IMR-90 (cell line): ENCODE data around the gene RDH13. TPM values are rescaled to one million over a fixed set of nuclear protein-coding genes. Genes with fewer than 3 reads are reported as not detected.

Experiments
- ATAC-seq: fragments of 200-7000 bp; cut with Tn5 transposase; 2 replicates; pipeline ENCODE4 v1.9.1; 2020; ENCODE audit warnings: low read depth, mild to moderate bottlenecking, moderate library complexity
- BruUV-seq: library from RNA; stranded (reverse); fragments of 400-500 nt; replicated peaks from 2 replicates; lab custom pipeline; 2021; lab: Mats Ljungman, UMichigan
- CTCF ChIA-PET: fragments of 300-600 bp; formaldehyde crosslinking; extraction: SDS; loops from one replicate; lab custom pipeline; 2021; ENCODE audit warnings: antibody characterized with exemption; lab: Yijun Ruan, JAX
- POLR2A ChIA-PET: fragments of 300-600 bp; sonication (Branson Sonifier 250); formaldehyde crosslinking; loops from one replicate; lab custom pipeline; 2022; ENCODE audit warnings: antibody characterized with exemption; ENCODE audit not compliant: unreplicated experiment; lab: Charles Lee
- DNase-seq: peaks from one replicate; pipeline ENCODE4 v3.0.0; 2013
- H2AFZ ChIP-seq: replicated peaks from 2 replicates; pipeline ENCODE3; 2013; ENCODE audit warnings: low read length, mild to moderate bottlenecking; ENCODE audit not compliant: poor library complexity
- H2AK5ac ChIP-seq: 2 replicates; pipeline ENCODE4 v1.6.1; 2013; ENCODE audit warnings: low read depth, low read length, inconsistent platforms
- H2AK9ac ChIP-seq: replicated peaks from 2 replicates; pipeline ENCODE3; 2013; ENCODE audit warnings: mild to moderate bottlenecking, low read depth, low read length, moderate library complexity; ENCODE audit not compliant: poor library complexity
- H2BK120ac ChIP-seq: 2 replicates; pipeline ENCODE4 v1.6.1; 2013; ENCODE audit warnings: low read depth, low read length, inconsistent platforms
- H2BK15ac ChIP-seq: 3 replicates; pipeline ENCODE4 v1.6.1; 2013; ENCODE audit warnings: low read depth, low read length, inconsistent platforms
- H2BK20ac ChIP-seq: 2 replicates; pipeline ENCODE4 v1.6.1; 2013; ENCODE audit warnings: low read depth, mild to moderate bottlenecking, inconsistent platforms, low read length, moderate library complexity
- H2BK5ac ChIP-seq: 2 replicates; pipeline ENCODE4 v1.6.1; 2013; ENCODE audit warnings: mild to moderate bottlenecking, low read depth, low read length, inconsistent platforms; ENCODE audit not compliant: poor library complexity, severe bottlenecking
- H3K14ac ChIP-seq: replicated peaks from 2 replicates; pipeline ENCODE4 v1.6.1; 2013; ENCODE audit warnings: low read depth, low read length, inconsistent platforms
- H3K18ac ChIP-seq: 2 replicates; pipeline ENCODE4 v1.6.1; 2013; ENCODE audit warnings: low read depth, low read length, control low read depth
- H3K23ac ChIP-seq: 2 replicates; pipeline ENCODE4 v1.6.1; 2013; ENCODE audit warnings: low read depth, low read length, inconsistent platforms
- H3K27ac ChIP-seq: 2 replicates; pipeline ENCODE4 v1.5.1; 2013; ENCODE audit warnings: mild to moderate bottlenecking, control low read depth, low read length; ENCODE audit not compliant: insufficient read depth
- H3K27me3 ChIP-seq: 2 replicates; pipeline ENCODE4 v1.6.1; 2013; ENCODE audit warnings: low read length; ENCODE audit not compliant: control insufficient read depth, insufficient read depth
- H3K36me3 ChIP-seq: 2 replicates; pipeline ENCODE4 v1.6.1; 2013; ENCODE audit warnings: low read length, mixed read lengths; ENCODE audit not compliant: control insufficient read depth, insufficient read depth
- H3K4ac ChIP-seq: 2 replicates; pipeline ENCODE4 v1.6.1; 2013; ENCODE audit warnings: low read depth, low read length, inconsistent platforms
- H3K4me1 ChIP-seq: 2 replicates; pipeline ENCODE4 v1.6.1; 2013; ENCODE audit warnings: low read length, mixed read lengths; ENCODE audit not compliant: control insufficient read depth, insufficient read depth
- H3K4me2 ChIP-seq: 2 replicates; pipeline ENCODE4 v1.6.1; 2013; ENCODE audit warnings: low read depth, mild to moderate bottlenecking, control low read depth, low read length, moderate library complexity
- H3K4me3 ChIP-seq: 2 replicates; pipeline ENCODE4 v1.5.1; 2013; ENCODE audit warnings: low read depth, mild to moderate bottlenecking, control low read depth, low read length, moderate library complexity; ENCODE audit not compliant: insufficient read depth
- H3K56ac ChIP-seq: 2 replicates; pipeline ENCODE4 v1.6.1; 2013; ENCODE audit warnings: low read length, inconsistent platforms; ENCODE audit not compliant: insufficient read depth; ENCODE audit errors: extremely low read depth
- H3K79me1 ChIP-seq, 2 experiments: 2 replicates each; pipeline ENCODE4 v1.6.1; 2013; ENCODE audit warnings: low read length in 2 of 2, inconsistent platforms in 1 of 2, low read depth in 1 of 2
- H3K9ac ChIP-seq: 2 replicates; pipeline ENCODE4 v1.6.1; 2013; ENCODE audit warnings: low read depth, low read length, control low read depth
- H3K9me1 ChIP-seq: 2 replicates; pipeline ENCODE4 v1.6.1; 2013; ENCODE audit warnings: low read length, inconsistent platforms; ENCODE audit not compliant: insufficient read depth
- H3K9me3 ChIP-seq: 2 replicates; pipeline ENCODE4 v1.6.1; 2013; ENCODE audit warnings: low read length; ENCODE audit not compliant: control insufficient read depth, insufficient read depth
- H4K20me1 ChIP-seq: 2 replicates; pipeline ENCODE4 v1.6.1; 2013; ENCODE audit warnings: low read length, inconsistent platforms; ENCODE audit not compliant: insufficient read depth
- H4K5ac ChIP-seq: 2 replicates; pipeline ENCODE4 v1.6.1; 2013; ENCODE audit warnings: mild to moderate bottlenecking, low read depth, low read length, control low read depth
- H4K8ac ChIP-seq, 2 experiments: 2 replicates each; pipeline ENCODE4 v1.6.1; 2013; ENCODE audit warnings: low read depth in 2 of 2, low read length in 2 of 2, control low read depth in 1 of 2, inconsistent platforms in 1 of 2
- H4K91ac ChIP-seq: 2 replicates; pipeline ENCODE4 v1.6.1; 2013; ENCODE audit warnings: low read depth, low read length, inconsistent platforms; ENCODE audit not compliant: insufficient read depth
- CEBPB ChIP-seq: IDR thresholded peaks from 2 replicates; pipeline ENCODE4 v1.6.1; 2012; ENCODE audit warnings: low read depth, low read length, improper control_type of control experiment
- CHD1 ChIP-seq: IDR thresholded peaks from 2 replicates; pipeline ENCODE4 v1.6.1; 2012; ENCODE audit warnings: low read depth, low read length, improper control_type of control experiment
- MAFK ChIP-seq: IDR thresholded peaks from 2 replicates; pipeline ENCODE4 v1.6.1; 2012; ENCODE audit warnings: low read depth, low read length, improper control_type of control experiment
- MXI1 ChIP-seq: IDR thresholded peaks from 2 replicates; pipeline ENCODE4 v1.6.1; 2012; ENCODE audit warnings: low read depth, mild to moderate bottlenecking, low read length, moderate library complexity, borderline replicate concordance
- WGBS, 2 experiments: methylation state at CpG; one replicate each; pipeline versions ENCODE4 v1.1.5 to v1.1.7; 2013; ENCODE audit warnings: missing lambda C conversion rate in 2 of 2; ENCODE audit not compliant: insufficient read length in 1 of 2; ENCODE audit errors: extremely low coverage in 2 of 2; 5-methylcytosine and 5-hydroxymethylcytosine counted together
- dilution Hi-C: fragments of 300-500 bp; cut with HindIII; formaldehyde crosslinking; loops from one replicate; pipeline ENCODE4 v1.14.3; 2018; ENCODE audit warnings: low sequenced_read_pairs; ENCODE audit not compliant: unreplicated experiment
- in situ Hi-C: fragments of 300-500 bp; cut with MboI; formaldehyde crosslinking; loops from 3 replicates; pipeline ENCODE4 v1.14.3; 2019; ENCODE audit warnings: low sequenced_read_pairs, inconsistent platforms, mixed read lengths
- intact Hi-C: fragments of 100-400 bp; cut with micrococcal nuclease; formaldehyde crosslinking; loops from 2 replicates; pipeline ENCODE4 v1.10.0; 2022
- polyA plus RNA-seq, 3 experiments: library from polyadenylated mRNA; depleted of rRNA; stranded (reverse); fragments of >200 nt; gene quantifications; 2 replicates each; pipeline ENCODE4 v1.2.3, GENCODE V29; 2012; ENCODE audit warnings: low replicate concordance in 1 of 3
- total RNA-seq: library from RNA; depleted of rRNA; stranded (reverse); fragments of >200 nt; gene quantifications from 2 replicates; pipeline ENCODE4 v1.2.3, GENCODE V29; 2012

RDH13 gene
- total and polyA plus RNA-seq, 2 of the 4 experiments (the other 2 are of a cell fraction), result 7.5 to 7.8 TPM

GRCh38 chr19:55047951-55048350 lies 15.0 kb downstream of the RDH13 start:
- WGBS, 2 experiments, result 95% methylated on average over 10 of the region's 12 CpGs; no CpG with 5 or more reads in 1 of the 2 experiments
- no peaks in the 10 kb centered on the region for H3K79me1 ChIP-seq
- ATAC-seq (no peak), DNase-seq (no peak)
- no peak overlapping the region for H3K4ac ChIP-seq
- no peak overlapping the region for H2BK5ac ChIP-seq
- in situ Hi-C loops (no loop called here), intact Hi-C loops (no loop called here), dilution Hi-C loops (no loop called here)
- no peaks in the 10 kb centered on the region for H4K20me1 ChIP-seq
- no peak overlapping the region for H2BK120ac ChIP-seq
- H4K8ac ChIP-seq, result no peak overlapping the region
- no peak overlapping the region for H2AFZ ChIP-seq
- ChIA-PET CTCF (no interaction called here), POLR2A (no interaction called here)
- H2BK15ac ChIP-seq, result no peak overlapping the region
- peaks cover 4% of the 10 kb centered on the region; the same call in 1 of the 2 replicates for H3K9me1 ChIP-seq
- H3K4me3 ChIP-seq, result no peak overlapping the region
- no peak overlapping the region for H3K18ac ChIP-seq
- no peaks in the 10 kb centered on the region for H3K9me3 ChIP-seq
- H3K36me3 ChIP-seq, result peaks cover 40% of the 10 kb centered on the region
- H3K23ac ChIP-seq, result no peak overlapping the region
- H2BK20ac ChIP-seq, result no peak overlapping the region
- no peak overlapping the region for H2AK5ac ChIP-seq
- no peak overlapping the region for H3K14ac ChIP-seq
- H4K91ac ChIP-seq, result no peak overlapping the region
- no peaks in the 10 kb centered on the region for H3K4me1 ChIP-seq
- BruUV-seq, result no TSS peak
- TF ChIP-seq MXI1 (no peak), MAFK (no peak), CEBPB (no peak), CHD1 (no peak)
- H3K9ac ChIP-seq, result no peak overlapping the region
- no peak overlapping the region for H3K27ac ChIP-seq
- H2AK9ac ChIP-seq, result no peak overlapping the region
- no peak overlapping the region for H3K56ac ChIP-seq
- no peaks in the 10 kb centered on the region for H3K27me3 ChIP-seq
- no peak overlapping the region for H3K4me2 ChIP-seq
- H4K5ac ChIP-seq, result no peak overlapping the region
